Endothelial cell of umbilical vein (primary cell): Measurements from ENCODE around the gene EMC6. TPM values are rescaled to one million over a fixed set of nuclear protein-coding genes. Genes with fewer than 3 reads are reported as not detected.
A peak's percentile ranks its signal among the peaks of the same experiment; 100 is the strongest.

Experiments
- BruUV-seq: library from RNA; stranded (reverse); fragments of 400-500 nt; replicated peaks from 2 replicates; lab custom pipeline; 2021; lab: Mats Ljungman, UMichigan
- CTCF ChIA-PET: fragments of 300-600, 350-600 bp; sonication (Branson Sonifier 250); formaldehyde crosslinking; loops from one replicate; lab custom pipeline; 2021; ENCODE audit warnings: antibody characterized with exemption, inconsistent platforms; lab: Charles Lee
- POLR2A ChIA-PET: fragments of 300-600, 350-600 bp; sonication (Branson Sonifier 250); formaldehyde crosslinking; loops from one replicate; lab custom pipeline; 2021; ENCODE audit warnings: antibody characterized with exemption, inconsistent platforms; lab: Charles Lee
- DNase-seq: peaks from one replicate; pipeline ENCODE4 v3.0.0-alpha.2; 2011; ENCODE audit warnings: low read depth, low spot score
- FAIRE-seq: peaks from 2 replicates; lab custom pipeline; 2011; peaks lifted over from hg19 to GRCh38; lab: Jason Lieb, UNC
- H2AFZ ChIP-seq: 2 replicates; pipeline ENCODE4 v1.6.0; 2012; ENCODE audit warnings: low read depth, low read length, control low read depth, inconsistent platforms
- H3K27ac ChIP-seq: 2 replicates; pipeline ENCODE4 v1.5.1; 2011; ENCODE audit warnings: low read depth, mild to moderate bottlenecking, control low read depth, low read length, moderate library complexity; ENCODE audit not compliant: insufficient read depth
- H3K27me3 ChIP-seq, 2 experiments: 2 replicates each; pipeline versions ENCODE4 v1.6.0 to v1.6.1; 2011; ENCODE audit warnings: low read length in 2 of 2, mixed read lengths in 1 of 2; ENCODE audit not compliant: control insufficient read depth in 2 of 2, insufficient read depth in 2 of 2
- H3K36me3 ChIP-seq, 2 experiments: 2 replicates in 1 of 2; 3 replicates in 1 of 2; pipeline ENCODE4 v1.5.1; 2011; ENCODE audit warnings: low read length in 2 of 2, mild to moderate bottlenecking in 1 of 2, moderate library complexity in 1 of 2; ENCODE audit not compliant: control insufficient read depth in 2 of 2, insufficient read depth in 2 of 2; ENCODE audit errors: extremely low read depth in 1 of 2
- H3K4me1 ChIP-seq: 3 replicates; pipeline ENCODE4 v1.5.1; 2011; ENCODE audit warnings: mild to moderate bottlenecking, low read length; ENCODE audit not compliant: control insufficient read depth, insufficient read depth; ENCODE audit errors: extremely low read depth
- H3K4me2 ChIP-seq: 2 replicates; pipeline ENCODE4 v1.6.1; 2011; ENCODE audit warnings: low read length, control low read depth, mixed read lengths; ENCODE audit not compliant: insufficient read depth
- H3K4me3 ChIP-seq, 3 experiments: fragments of 200-600 bp in 1 of 3; sonication (generic), shearing (Covaris generic) in 1 of 3; replicated peaks in 1 of 3; 2 replicates each; pipeline ENCODE4 v1.5.1; 2011 to 2016; ENCODE audit warnings: control low read depth in 3 of 3, low read length in 3 of 3, mild to moderate bottlenecking in 2 of 3, inconsistent platforms in 1 of 3, low read depth in 1 of 3, moderate library complexity in 1 of 3; ENCODE audit not compliant: insufficient read depth in 1 of 3
- H3K79me2 ChIP-seq: 2 replicates; pipeline ENCODE4 v1.6.0; 2012; ENCODE audit warnings: low read length, inconsistent platforms; ENCODE audit not compliant: control insufficient read depth, insufficient read depth
- H3K9ac ChIP-seq: replicated peaks from 2 replicates; pipeline ENCODE3; 2011; ENCODE audit warnings: low read length, control low read depth; ENCODE audit not compliant: insufficient read depth; ENCODE audit errors: extremely low read depth
- H3K9me1 ChIP-seq: replicated peaks from 3 replicates; pipeline ENCODE4 v1.6.0; 2011; ENCODE audit warnings: mild to moderate bottlenecking, low read length; ENCODE audit not compliant: control insufficient read depth, insufficient read depth; ENCODE audit errors: extremely low read depth
- H3K9me3 ChIP-seq: replicated peaks from 2 replicates; pipeline ENCODE4 v1.5.1; 2012; ENCODE audit warnings: low read length, inconsistent platforms; ENCODE audit not compliant: control insufficient read depth, insufficient read depth
- H4K20me1 ChIP-seq: replicated peaks from 2 replicates; pipeline ENCODE3; 2011; ENCODE audit warnings: mild to moderate bottlenecking, low read length; ENCODE audit not compliant: control insufficient read depth, insufficient read depth; ENCODE audit errors: extremely low read depth
- EZH2 ChIP-seq: IDR thresholded peaks from 2 replicates; pipeline ENCODE4 v1.6.1; 2012; ENCODE audit warnings: borderline replicate concordance, low read depth, mild to moderate bottlenecking, moderate library complexity, low read length, inconsistent platforms; ENCODE audit not compliant: severe bottlenecking
- FOS ChIP-seq: IDR thresholded peaks from 2 replicates; pipeline ENCODE4 v1.6.1; 2011; ENCODE audit warnings: mild to moderate bottlenecking, low read length, moderate library complexity, borderline replicate concordance; ENCODE audit not compliant: insufficient read depth
- GATA2 ChIP-seq: IDR thresholded peaks from 2 replicates; pipeline ENCODE4 v1.7.0; 2011; ENCODE audit warnings: low read depth, mild to moderate bottlenecking, moderate library complexity, mixed read lengths, low read length; ENCODE audit not compliant: insufficient read length, insufficient read depth
- JUN ChIP-seq: IDR thresholded peaks from 2 replicates; pipeline ENCODE4 v1.6.1; 2011; ENCODE audit warnings: borderline replicate concordance, low read depth; ENCODE audit not compliant: insufficient read length, insufficient read depth
- MYC ChIP-seq: IDR thresholded peaks from one replicate; pipeline ENCODE4 v1.6.1; 2011; ENCODE audit warnings: mild to moderate bottlenecking, low read depth, low read length
- POLR2A ChIP-seq: IDR thresholded peaks from 2 replicates; pipeline ENCODE4 v1.6.1; 2012; ENCODE audit warnings: low read depth, mild to moderate bottlenecking, control low read depth, low read length
- POLR2AphosphoS5 ChIP-seq: IDR thresholded peaks from 2 replicates; pipeline ENCODE4 v1.6.1; 2012; ENCODE audit warnings: low read depth, mild to moderate bottlenecking, control low read depth, low read length, moderate library complexity; ENCODE audit not compliant: insufficient read depth
- dilution Hi-C: fragments of 300-500 bp; cut with MboI; formaldehyde crosslinking; loops from one replicate; pipeline ENCODE4 v1.15.0; 2019; ENCODE audit warnings: low sequenced_read_pairs; ENCODE audit not compliant: extremely low pct_ligation_motif_present
- intact Hi-C: fragments of 100-400 bp; cut with micrococcal nuclease; formaldehyde crosslinking; loops from one replicate; pipeline ENCODE4 v1.10.0; 2022
- polyA plus RNA-seq, 4 experiments: library from polyadenylated mRNA; depleted of rRNA in 3 of 4; stranded (reverse) in 3 of 4; unstranded in 1 of 4; fragments of >200 nt; gene quantifications; 2 replicates each; pipeline versions ENCODE4 v1.2.1 to v1.2.3, GENCODE V29; 2011 to 2012; ENCODE audit warnings: missing spikeins in 1 of 4
- total RNA-seq: library from RNA; stranded (reverse); gene quantifications from 2 replicates; pipeline ENCODE4 v1.2.3, GENCODE V29; 2021
- TF ChIP-seq, protein P1 (sequence below), 2 donors: IDR thresholded peaks; 1 replicate in 1 of 2; 2 replicates in 1 of 2; pipeline ENCODE4 v1.5.1; 2011; ENCODE audit warnings: low read length in 2 of 2, mild to moderate bottlenecking in 2 of 2, moderate library complexity in 2 of 2, control low read depth in 1 of 2, inconsistent platforms in 1 of 2, low read depth in 1 of 2; ENCODE audit not compliant: insufficient read depth in 1 of 2; ENCODE audit errors: extremely low read depth in 1 of 2
- TF ChIP-seq, protein P2 (sequence below): IDR thresholded peaks from 2 replicates; pipeline ENCODE4 v1.6.1; 2011; ENCODE audit not compliant: insufficient read depth, insufficient read length

The EMC6 gene
- total and polyA plus RNA-seq, 2 donors (not counting 3 experiments of a cell fraction or from before 2014, with no cell fraction given): 54.0 to 105 TPM

DNA sequence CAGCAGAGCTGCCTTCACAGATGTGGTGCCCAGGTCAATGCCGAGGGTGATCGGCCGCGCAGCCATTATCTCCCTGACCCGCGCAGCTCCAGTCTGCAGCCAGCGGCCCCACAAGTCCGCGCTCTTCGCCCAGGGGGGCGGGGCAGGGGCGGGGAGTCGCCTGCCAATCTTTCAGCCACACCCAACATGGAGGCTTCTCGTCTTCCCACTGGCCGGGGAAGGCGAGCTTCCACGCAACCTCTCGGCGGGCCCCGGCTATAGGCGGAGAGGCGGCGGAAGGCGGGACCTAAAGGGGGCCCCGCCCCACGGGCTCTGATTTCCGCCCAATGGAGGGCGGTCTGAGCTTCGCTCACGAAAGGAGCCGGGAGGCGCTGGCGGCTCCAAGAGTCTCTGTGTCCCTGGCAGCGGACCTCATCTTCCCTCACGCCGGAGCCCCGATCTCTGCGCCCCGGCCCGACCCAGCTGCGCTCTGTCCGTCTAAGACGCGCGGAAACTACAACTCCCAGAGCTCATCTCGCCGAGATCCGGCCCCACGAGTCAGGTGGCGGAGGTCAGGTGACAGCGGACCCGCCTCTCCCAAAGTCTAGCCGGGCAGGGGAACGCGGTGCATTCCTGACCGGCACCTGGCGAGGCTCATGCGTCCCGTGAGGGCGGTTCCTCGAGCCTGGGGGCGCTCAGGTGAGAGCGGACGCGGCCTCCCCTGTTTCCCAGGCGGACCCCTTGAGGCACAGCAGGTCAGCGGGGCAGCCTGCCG, 32.3 kb upstream of the EMC6 start, which contains the start of the genes CTNS and SHPK:
Gene CTNS (plus strand): TSS at position 607 of the 754 bp plus-strand sequence. CDS start 3,447 bp downstream, outside the sequence.
Gene SHPK (minus strand): TSS at position 97 of the 754 bp plus-strand sequence. CDS start 31 bp downstream, at position 66.
- H3K4me3 ChIP-seq: peak within 1 kb of the TSS; percentile 65 to 83 (median 71)
- H2AFZ ChIP-seq: peak within 1 kb of the TSS; percentile 88
- ChIA-PET POLR2A (interaction anchor here (0.9 to 2.1 kb wide), 3 partner anchors 11 to 31 kb away, joined by 3 to 18 read pairs (median 3); no protein-coding TSS in a partner anchor), CTCF (interaction anchor here (0.6 to 2.5 kb wide), 8 partner anchors 9 to 588 kb away, joined by 3 to 15 read pairs (median 6); partner anchors contain the start of genes P2RX5 and TAX1BP3)
- intact Hi-C loops (loop anchor here (1.0 kb wide), 1 partner anchor 32 kb away; the partner anchor contains the start of genes EMC6 and TAX1BP3), dilution Hi-C loops (no loop called here)
- FAIRE-seq: peak; percentile 96
- no peaks in the 10 kb centered on the region for H3K9me3 ChIP-seq
- DNase-seq: peak; percentile 95
- no peaks in the 10 kb centered on the region for H4K20me1 ChIP-seq
- H3K36me3 ChIP-seq: peaks cover 0 to 3% of the 10 kb centered on the region in 2 experiments
- no peaks in the 10 kb centered on the region for H3K27me3 ChIP-seq
- H3K27ac ChIP-seq: peak within 1 kb of the TSS; percentile 90
- H3K4me1 ChIP-seq: peaks cover 12% of the 10 kb centered on the region
- peak within 1 kb of the TSS; percentile 99 for H3K9ac ChIP-seq
- peak within 1 kb of the TSS; percentile 96 for H3K4me2 ChIP-seq
- BruUV-seq: no TSS peak
- no peaks in the 10 kb centered on the region for H3K9me1 ChIP-seq
- H3K79me2 ChIP-seq: peaks cover 20% of the 10 kb centered on the region
- TF ChIP-seq FOS (no peak), MYC (no peak), EZH2 (no peak), POLR2AphosphoS5 (peak; percentile 64), GATA2 (no peak), POLR2A (peak; percentile 57), JUN (no peak)
- TF ChIP-seq, protein P1, sequence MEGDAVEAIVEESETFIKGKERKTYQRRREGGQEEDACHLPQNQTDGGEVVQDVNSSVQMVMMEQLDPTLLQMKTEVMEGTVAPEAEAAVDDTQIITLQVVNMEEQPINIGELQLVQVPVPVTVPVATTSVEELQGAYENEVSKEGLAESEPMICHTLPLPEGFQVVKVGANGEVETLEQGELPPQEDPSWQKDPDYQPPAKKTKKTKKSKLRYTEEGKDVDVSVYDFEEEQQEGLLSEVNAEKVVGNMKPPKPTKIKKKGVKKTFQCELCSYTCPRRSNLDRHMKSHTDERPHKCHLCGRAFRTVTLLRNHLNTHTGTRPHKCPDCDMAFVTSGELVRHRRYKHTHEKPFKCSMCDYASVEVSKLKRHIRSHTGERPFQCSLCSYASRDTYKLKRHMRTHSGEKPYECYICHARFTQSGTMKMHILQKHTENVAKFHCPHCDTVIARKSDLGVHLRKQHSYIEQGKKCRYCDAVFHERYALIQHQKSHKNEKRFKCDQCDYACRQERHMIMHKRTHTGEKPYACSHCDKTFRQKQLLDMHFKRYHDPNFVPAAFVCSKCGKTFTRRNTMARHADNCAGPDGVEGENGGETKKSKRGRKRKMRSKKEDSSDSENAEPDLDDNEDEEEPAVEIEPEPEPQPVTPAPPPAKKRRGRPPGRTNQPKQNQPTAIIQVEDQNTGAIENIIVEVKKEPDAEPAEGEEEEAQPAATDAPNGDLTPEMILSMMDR (IDR thresholded peaks at IDR 0.05; ENCODE audit: extremely low read depth in 1 of 2, insufficient read depth in 1 of 2, low read depth in 1 of 2, low read length in 2 of 2): no peak
- TF ChIP-seq, protein P2, sequence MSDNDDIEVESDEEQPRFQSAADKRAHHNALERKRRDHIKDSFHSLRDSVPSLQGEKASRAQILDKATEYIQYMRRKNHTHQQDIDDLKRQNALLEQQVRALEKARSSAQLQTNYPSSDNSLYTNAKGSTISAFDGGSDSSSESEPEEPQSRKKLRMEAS: peak; percentile 87
